HG03354 (cell line): Measurements from ENCODE around the gene B3GAT1.

ENCODE experiments used
- ATAC-seq: cut with Tn5 transposase; IDR thresholded peaks from one replicate; pipeline ENCODE4 v1.9.1; 2021; ENCODE audit warnings: mild to moderate bottlenecking; ENCODE audit not compliant: unreplicated experiment, poor library complexity, severe bottlenecking

The B3GAT1 gene

DNA sequence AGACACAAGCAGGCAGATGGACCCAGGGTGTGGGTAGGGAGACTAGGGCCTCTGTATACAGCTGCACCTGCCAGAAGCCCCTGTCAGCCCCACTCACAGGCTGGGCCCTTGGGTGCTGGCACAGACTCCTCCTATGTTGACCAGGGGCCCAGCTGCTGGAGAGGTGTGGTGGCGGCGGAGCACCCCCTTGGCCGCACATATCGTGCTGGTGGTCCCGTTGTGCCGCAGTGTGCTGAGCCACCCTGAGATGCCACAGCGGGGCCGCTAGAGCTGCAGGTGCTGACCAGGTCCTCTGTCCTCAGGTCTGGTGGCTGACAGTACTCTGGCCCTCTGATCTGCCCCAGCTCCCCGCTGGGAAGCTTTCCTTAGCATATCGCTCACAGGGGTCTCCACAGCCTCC is 30.2 kb upstream of the B3GAT1 start:
- no peak for ATAC-seq

DNA sequence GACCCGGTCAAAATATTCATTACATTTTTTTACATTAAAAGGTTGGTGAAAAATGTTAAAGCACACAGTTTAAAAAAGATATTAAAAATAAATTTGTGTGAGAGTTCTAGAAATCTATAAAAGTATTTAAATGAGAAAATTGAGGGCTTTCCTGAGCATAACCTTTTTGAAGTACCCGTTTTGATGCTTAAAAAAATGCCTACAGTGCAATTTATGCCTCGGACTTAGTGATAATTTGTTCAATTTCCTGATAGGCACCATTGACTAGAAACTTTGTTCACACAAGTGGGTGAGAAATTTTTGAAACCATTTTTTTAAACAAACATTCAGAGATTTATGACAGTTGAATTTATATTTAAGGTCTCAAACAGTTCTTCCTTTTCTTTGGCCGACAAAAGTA is 29.7 kb upstream of the B3GAT1 start:
- no peak for ATAC-seq

DNA sequence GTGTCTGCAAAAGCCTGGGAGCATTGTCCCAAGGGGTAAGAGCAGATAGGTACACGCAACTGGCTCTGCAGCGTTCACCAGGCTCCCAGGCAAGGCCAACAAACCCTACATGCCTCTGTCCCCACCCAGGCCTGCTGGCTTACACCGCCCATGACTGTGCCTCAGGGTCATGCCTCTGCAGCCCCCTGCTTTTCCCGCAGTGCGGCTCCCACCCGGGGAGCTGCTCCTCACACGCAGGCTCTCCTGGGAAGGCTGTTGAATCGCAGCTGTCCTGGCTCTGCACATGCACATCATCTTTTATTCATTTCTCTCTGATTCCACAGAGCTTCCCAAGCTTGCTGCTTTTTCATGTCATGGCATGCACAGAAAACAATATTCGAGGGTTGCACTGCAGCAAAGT is 29.2 kb upstream of the B3GAT1 start:
- no peak for ATAC-seq

DNA sequence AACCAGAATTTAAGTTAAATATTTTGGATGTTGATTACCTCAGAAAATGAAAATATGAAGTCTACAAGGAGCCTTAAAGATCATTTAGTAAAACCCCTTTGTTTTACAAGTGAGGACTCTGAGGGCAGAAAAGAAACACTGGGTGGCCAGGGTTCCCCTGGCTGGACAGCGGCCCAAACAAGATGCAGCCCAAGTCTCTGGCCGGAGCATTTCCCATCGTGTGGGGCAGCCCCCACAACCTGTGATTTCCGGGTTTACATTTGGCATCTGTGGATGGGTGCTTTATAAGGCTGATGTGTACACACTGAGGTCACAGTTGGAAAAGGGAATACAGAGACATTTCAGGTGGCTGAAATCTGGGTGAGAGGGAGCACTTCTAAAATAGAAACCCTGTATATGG is 28.8 kb upstream of the B3GAT1 start:
- no peak for ATAC-seq

DNA sequence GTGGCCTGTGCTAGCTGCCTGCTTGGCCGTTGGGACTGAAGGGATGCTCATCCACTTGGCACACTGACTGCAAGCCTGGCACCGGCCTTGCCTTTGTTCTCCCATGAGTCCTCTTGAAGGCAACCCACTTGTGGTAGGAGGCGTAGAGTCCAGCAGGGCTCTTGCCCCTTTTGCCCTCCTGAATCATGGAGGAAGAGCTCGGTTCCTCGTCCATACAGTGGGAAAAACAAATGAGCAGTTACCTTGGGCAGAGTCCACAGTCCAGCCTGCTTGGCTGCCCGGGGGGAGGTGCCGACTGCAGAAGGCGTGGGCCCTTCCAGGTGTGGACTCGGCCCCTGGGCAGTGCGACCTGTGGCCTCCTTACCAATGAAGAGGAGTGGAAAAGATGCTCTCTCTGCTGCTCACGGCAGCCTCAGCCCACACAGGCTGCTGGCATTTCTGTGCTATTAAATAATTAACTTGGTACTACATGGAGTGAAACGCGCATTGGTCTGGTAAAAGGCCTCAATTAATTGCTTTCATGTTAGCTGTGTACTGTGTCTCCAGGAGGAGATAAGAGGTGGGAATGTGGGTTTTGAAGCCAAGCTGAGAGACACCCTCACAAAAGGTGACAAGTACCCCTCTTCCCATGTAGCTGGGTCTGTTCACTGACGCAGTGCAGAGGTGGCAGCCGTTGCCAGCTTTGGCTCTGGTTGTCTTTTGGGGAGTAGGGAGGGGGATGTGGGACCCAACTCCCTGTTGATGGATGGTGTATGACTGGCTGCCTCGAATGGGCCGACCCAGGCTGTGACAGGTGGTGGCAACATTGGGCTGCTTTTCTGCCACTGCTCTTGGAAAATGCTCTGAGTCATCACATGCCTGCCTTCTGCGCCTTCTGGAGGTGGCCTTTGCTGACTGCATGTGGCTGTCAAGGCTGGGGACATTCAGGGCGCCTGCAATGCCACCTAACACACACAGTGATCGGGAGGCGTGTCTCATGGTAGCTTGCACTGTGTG is 26.8 kb upstream of the B3GAT1 start:
- ATAC-seq = no peak

DNA sequence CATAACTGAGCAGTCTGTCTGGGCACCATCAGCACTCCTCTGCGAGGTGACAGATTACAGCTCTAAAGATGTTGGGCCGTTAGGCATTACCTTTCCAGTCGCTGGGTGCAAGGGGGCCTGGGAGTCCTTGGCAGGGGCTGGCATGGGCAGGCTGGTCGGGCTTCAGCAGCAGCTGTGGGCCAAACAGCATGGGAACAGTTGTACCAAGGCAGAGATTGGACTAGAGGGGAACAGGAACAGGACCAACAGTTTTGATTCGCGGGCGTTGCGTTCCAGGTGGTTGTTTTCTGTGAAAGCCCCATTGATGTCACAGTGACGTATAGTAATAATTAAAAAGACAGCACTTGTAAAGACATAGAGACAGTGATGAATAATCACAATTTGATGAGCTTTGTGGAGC is 25.8 kb upstream of the B3GAT1 start:
- ATAC-seq = no peak

DNA sequence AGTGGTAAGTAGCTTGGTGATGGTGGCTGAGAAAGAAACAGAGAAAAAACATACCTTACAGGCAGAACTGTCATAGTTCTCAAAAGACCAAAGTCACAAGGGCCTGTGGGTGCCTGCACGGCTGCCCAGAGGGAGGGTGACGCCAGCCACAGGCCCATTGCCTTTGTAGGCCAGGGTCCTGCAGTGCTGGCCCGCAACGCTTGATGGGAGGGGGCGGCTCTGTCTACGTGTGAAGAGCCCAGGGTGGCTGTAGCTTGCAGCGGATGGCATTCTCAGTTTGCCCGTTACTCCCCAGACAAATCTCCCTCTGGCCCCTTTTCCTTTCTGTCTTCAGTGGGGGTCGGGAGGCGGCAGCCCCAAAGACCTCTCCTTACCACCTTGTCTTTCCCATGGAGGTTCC is 24.7 kb upstream of the B3GAT1 start:
- no peak for ATAC-seq

DNA sequence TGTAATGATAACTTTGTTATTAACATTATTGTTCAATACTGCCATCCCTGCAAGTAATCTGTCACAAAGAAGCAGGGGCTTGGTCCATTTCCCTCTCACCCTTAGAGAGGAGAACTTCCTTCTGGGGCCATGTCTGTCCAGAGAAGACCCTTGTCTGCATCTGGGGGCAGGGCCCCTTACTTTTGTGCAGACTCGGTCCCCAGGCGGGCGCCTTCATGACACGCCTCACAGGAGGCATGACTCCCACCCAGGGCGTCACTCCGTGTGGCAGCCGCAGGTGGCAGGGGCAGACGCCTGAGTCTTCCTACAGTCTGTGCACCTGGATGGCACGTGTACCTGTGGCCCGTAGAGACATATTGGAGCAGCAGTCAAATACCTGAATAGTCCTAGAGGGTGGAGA is 21.8 kb upstream of the B3GAT1 start:
- ATAC-seq = no peak

DNA sequence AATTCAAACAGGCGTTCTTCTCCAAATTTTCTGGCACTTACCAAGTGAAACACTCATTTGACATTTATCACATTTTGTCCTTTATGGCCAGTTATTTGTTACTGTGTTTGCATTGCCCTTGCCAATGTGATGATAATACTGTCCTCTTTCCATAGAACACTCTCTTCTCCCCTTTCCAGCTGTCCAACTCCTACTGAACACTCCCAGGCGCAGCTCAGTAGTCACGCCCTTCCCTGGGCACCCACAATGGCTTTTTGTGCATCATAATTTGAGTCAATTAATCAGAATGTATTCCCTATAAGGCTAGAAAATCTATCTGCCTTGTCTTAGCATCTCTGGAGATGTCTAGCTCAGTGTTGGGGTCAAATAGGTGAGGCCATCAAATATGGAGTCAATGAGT is 21.2 kb upstream of the B3GAT1 start:
- ATAC-seq = no peak

DNA sequence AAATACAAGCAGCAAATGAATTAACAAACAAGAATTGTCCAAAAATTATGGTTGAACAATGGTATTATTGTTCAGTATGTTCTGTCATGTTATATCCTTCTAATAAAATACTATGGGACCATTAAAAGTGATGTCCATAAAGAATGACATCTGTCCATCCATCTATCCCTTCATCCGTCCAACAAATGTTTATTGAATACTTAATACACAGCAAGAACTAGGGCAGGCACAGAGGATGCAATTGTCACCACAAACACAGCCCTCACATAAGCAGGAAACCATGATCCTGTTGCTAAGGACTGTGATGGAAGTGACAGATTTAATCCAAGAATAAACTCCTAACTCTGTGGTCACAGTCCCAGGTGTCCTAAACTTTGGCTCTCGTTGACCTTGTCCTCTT is 20.7 kb upstream of the B3GAT1 start:
- no peak for ATAC-seq

DNA sequence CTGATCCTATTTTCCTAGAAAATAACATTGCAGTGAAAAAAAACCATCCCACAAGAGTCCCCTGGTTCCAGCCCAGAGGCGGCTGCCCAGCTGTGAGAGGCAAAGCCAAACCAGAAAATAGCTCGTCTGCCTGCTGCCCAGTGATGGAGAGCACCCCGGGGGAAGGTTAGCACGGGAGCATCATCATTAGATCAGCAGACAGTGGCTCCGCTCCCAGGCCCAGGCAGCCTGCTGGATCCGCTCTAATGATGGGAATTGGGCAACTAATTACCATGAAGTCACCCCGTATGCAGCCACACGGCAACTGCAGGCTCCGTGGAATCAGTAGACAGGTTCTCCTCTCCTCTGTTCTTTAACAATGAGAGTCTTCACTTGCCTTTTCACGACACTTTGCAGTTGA is 17.1 kb upstream of the B3GAT1 start:
- ATAC-seq = no peak

DNA sequence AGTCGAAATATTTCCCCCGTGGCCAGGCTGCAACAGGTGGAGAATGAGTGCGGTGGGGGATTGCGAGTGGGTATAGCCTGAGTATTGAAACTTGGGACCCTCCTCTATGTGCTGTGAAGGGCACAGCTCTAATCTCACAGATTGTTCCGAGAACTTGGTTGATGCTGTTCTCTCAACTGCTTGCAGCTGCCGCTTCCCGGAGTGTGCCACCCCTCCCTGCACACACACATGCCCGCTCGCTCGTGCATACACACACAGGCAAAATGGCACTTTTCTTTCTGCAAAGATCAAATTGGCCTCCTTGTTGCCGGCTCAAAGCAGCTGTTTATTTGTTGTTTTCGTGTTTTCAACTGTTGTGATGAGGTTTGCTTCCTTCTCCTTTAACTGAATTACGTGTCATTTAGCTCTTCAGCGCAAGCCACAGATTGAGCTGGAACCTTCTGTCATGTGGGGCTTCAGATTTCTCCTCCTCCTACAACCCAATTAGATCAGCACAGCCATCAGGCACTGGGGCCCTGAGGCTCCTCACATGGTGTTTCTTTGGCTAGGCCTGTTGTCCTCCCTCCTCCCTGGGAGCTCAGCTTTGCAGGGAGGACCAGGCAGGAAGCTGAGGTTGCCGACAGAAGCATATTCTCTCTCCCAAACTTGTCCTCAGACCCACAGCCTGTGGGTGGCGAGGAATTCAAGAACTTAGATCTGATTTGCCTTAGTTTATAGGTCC is 13.9 kb upstream of the B3GAT1 start:
- no peak for ATAC-seq

DNA sequence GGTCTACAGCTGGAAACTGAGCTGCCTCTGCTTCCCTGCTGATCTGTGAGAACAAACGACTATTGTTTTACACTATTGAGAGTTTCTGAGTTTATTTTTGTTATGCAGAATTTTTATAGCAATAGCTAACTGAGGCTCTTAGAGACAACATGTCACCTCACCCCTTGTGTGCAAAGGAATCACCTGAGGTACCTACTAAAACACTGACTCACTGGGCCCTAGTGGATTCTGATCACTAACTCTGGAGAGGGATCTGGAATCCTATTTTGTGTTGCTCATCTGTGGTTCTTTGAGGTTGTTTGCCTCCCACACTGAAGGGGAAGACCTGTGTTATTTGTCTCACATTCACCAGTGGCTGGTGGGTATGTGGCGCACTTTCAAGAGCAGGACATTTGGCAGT is 13.4 kb upstream of the B3GAT1 start:
- ATAC-seq = no peak

DNA sequence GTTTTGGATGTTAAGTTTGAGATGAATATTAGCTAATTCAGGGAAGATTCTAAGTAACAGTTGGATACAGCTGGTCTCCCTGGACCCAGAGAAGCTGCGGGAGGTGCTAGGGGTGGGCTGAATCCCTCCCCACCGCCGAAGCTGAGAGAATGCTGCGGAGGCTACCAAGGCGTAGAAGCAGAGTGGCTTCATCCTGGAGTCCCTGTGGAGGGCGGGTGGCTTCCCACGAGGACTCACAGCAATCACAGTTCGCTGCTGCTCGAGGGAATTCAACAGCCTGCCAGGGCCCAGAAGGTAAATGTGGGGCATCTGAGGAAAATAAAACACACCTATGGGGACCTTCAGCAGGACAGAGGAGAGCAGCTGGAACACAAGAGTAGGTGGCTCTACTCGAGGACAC is 11.1 kb upstream of the B3GAT1 start:
- no peak for ATAC-seq

DNA sequence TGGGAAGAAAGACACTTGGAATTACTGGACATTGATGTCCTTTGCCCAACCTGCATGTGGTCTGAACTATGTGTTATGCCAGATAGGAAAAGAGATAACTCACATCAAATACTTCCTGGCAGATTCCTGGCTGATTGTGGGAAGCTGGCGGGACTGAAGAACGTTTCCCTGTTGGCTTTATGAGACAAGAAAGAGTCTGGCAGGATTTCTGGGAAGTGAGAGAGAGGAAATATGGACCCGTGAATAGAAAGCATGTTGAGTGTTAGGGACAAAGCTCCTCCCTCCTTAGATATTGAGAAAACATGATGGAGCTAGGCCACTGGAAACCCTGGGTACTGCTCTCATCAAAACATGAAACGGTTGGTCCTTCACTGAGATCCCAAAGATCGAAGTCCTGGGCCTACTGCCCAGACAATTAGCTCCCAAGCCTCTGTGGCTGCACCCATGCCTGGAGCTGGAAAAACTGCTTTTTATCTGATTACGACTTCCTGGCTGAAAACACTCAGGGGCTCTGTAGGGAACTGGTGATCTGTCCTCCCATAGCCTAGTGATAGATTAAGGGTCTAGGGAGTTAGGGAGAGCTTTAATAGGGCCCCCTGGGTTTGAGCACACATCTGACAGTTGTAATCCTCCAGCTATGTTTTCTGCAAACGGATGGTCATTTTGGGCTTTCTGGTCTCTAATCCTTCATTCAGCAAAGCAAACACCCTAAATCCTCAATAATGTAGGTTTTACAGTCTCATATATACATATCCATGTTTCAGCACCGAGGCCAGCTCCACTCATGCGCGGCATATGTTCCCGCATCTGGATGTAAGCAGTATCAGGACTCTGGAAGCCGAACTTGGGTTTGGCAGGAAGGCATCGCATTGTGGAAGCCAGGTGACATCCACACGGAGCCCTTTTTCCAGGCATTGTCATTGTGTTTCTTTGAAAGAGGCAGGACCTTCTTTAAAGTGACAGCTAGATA is 6.1 kb upstream of the B3GAT1 start:
- no peak for ATAC-seq

DNA sequence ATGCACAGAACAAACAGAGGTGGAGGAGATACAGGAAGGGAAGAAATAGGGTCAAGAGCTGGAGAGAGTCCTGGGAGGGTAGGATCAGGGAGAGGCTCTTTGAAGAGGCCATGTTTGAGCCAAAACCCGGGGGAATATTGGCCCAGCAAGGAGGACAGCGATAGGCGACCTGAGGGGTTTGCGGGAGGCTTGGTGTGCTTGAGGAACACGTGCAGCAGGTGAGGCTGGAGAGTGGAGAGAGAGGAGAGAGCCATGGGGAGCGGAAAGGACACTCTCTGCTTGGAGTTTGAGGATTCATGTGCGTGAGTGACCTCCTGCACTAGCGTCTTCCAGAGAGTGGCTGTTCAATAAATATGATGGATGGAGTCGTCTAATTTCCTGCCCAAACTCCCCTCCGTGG is 4.7 kb upstream of the B3GAT1 start:
- no peak for ATAC-seq

DNA sequence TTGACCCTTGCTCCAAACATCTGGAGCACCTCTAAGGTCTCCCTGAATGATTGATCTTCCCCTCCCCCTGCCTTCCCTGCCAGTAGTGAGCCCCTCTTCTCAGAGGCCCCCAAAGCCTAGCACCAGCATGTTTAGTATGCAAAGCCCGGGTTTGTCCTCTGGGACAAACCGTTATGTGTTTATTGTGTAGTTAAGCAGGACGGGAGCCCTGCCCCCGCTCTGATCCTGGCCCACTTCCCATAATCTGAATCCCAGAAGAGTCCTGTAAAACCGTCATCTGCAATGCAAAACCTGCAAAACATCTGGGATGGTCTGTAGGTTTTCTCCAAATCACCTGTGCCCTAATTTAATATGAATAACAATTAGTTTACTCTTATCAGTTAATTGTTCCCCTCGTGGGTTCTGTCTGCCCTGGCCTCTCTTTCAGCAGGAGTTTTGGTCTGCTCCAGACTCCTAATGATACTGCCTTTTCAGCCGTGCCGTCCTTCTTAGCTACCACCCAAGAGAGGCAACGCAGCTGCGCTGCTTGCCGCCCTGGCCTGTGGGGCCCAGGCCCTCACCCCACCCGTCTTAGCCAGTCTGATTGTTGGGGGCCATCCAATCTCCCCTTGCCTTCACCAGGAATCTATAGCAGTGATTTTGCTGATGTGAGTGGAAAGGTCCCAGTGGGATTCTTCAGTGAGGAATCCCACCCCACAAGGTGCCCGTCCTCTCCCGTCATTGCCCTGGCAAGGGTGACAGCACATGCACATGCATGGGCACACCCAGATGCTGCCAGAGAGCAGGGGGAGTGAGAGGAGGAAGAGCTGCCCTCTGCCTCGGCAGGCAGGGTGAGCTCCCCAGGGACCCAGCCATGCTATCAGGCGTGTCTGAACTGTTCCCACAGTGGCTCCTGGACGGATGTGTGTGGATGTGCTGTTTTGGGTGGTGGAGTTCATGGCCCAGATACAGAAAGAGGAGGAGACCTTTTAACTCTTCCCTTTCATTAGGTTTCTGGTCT is 3.0 kb upstream of the B3GAT1 start:
- ATAC-seq = no peak

DNA sequence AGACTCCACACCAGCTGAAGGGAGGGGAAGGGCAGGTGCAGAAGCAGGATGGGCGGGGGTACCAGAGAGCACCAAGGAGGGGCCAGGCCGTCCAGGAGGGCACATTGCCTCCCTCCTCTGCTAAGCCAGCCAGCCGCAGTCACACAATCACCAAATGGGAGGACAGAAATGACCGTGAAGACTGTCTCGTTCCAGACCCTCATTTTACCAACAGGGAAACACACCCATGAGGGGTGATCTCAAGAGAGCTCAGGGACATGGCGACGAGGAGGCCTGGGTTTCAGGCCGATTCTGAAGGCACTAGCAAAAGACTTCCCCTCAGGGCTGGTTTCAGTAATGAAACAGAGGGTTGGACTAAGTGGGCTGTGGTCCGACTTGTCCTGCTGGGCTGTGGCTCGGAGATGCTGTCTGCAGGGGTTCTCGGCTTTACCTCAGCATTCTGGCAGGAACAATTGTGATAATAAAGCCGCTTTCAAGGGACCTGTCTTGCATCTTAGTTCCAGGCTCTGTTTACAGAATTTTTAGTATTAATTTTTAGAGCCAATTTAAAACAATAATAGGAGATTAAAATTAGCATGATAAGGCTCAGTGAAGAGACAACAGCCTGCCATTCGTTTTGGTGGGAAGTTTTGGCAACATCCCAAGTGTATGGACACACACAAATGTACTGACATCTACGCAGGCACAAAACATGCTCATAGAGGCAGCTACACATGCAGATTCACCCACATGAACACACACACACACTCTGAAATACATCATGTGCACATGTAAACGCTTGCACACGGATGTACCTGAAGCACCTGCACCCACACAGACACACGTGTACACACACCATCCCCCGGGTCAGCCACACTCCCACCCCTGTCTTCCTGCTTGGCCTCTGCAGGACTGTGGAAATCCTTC is 2.0 kb upstream of the B3GAT1 start:
- ATAC-seq = no peak
